ENCODE results near the gene SYNDIG1. TPM values are rescaled to one million over a fixed set of nuclear protein-coding genes. Genes with fewer than 3 reads are reported as not detected.

SYNDIG1 gene
- total RNA-seq, 1 donor: 2.2 TPM

DNA sequence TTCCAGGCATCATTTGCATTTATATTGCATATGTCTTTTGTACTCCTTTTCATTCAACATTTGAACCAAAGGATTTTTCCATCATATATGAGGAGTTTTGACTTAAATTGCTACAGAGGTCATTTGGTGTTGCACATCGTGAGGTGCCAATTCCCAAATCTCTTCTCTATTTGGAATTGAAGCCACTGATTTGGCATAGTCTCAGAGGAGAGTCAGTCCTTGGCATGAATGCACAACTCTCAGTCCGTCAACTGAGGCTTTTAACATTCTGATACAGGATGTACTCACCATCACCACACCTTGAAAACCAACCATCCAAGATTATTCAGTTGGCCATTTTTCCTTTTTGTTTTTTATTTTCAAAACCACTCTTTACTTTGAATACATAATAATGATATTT, 31.1 kb upstream of the SYNDIG1 start:
- DNase-seq (ENCODE audit: insufficient read length, low spot score, missing footprints): no peak
- Histone ChIP-seq H3K4me2 (ENCODE audit: insufficient read depth, low read length) (no peak overlapping the region), H3K27me3 (ENCODE audit: insufficient read depth, low read length) (peaks cover 2% of the 10 kb centered on the region), H3K27ac (ENCODE audit: low read depth, low read length) (no peak overlapping the region), H3K36me3 (ENCODE audit: insufficient read depth, low read length) (no peaks in the 10 kb centered on the region), H3K79me2 (ENCODE audit: insufficient read depth, low read length) (no peaks in the 10 kb centered on the region), H4K20me1 (ENCODE audit: insufficient read depth, low read length) (no peaks in the 10 kb centered on the region), H3K4me1 (ENCODE audit: insufficient read depth, low read length) (no peaks in the 10 kb centered on the region), H3K9me3 (ENCODE audit: low read depth, low read length) (no peaks in the 10 kb centered on the region), H3K4me3 (ENCODE audit: insufficient read depth, low read length) (no peak overlapping the region), H2AFZ (ENCODE audit: low read length) (no peak overlapping the region)
- TF ChIP-seq, protein P1, sequence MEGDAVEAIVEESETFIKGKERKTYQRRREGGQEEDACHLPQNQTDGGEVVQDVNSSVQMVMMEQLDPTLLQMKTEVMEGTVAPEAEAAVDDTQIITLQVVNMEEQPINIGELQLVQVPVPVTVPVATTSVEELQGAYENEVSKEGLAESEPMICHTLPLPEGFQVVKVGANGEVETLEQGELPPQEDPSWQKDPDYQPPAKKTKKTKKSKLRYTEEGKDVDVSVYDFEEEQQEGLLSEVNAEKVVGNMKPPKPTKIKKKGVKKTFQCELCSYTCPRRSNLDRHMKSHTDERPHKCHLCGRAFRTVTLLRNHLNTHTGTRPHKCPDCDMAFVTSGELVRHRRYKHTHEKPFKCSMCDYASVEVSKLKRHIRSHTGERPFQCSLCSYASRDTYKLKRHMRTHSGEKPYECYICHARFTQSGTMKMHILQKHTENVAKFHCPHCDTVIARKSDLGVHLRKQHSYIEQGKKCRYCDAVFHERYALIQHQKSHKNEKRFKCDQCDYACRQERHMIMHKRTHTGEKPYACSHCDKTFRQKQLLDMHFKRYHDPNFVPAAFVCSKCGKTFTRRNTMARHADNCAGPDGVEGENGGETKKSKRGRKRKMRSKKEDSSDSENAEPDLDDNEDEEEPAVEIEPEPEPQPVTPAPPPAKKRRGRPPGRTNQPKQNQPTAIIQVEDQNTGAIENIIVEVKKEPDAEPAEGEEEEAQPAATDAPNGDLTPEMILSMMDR (IDR thresholded peaks at IDR 0.05; ENCODE audit: extremely low read depth, low read depth, low read length): no peak

DNA sequence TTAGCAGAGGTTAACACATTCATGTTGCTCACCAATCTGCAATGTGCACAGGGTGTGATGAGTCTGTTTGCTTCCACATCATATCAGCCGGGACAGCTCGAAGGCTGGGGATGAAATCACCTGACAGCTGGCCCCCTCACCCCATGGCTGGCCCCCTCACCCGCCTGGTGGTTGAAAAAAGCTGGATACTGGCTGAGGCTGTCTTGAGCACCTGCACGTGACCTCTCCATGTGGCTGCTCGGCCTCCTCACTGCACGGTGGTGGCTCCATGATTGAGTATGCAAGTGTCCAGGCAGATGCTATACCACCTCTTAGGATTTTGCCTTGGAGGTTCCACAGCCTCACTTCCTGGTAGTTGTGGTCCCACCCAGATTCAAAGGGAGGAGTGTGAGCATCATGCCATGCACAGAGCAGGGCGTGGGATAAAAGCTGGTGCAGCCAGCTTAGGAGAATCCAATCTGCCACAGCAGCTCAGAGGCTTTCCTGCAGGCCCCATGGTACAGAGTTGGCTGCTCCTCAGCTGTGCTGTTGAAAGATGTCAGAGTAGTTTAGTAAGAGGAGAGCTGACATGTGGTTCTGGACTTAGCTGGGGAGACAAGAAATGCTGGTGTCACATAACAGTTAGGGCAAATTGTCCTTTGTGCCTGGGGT, 29.6 kb upstream of the SYNDIG1 start:
- no peak overlapping the region for H3K4me2 ChIP-seq (ENCODE audit: insufficient read depth, low read length)
- H3K9me3 ChIP-seq (ENCODE audit: low read depth, low read length): no peaks in the 10 kb centered on the region
- TF ChIP-seq, protein P1 (IDR thresholded peaks at IDR 0.05; ENCODE audit: extremely low read depth, low read depth, low read length): no peak
- H3K36me3 ChIP-seq (ENCODE audit: insufficient read depth, low read length): no peaks in the 10 kb centered on the region
- H3K27ac ChIP-seq (ENCODE audit: low read depth, low read length): no peak overlapping the region
- no peaks in the 10 kb centered on the region for H3K79me2 ChIP-seq (ENCODE audit: insufficient read depth, low read length)
- H4K20me1 ChIP-seq (ENCODE audit: insufficient read depth, low read length): no peaks in the 10 kb centered on the region
- DNase-seq (ENCODE audit: insufficient read length, low spot score, missing footprints): no peak
- H3K4me1 ChIP-seq (ENCODE audit: insufficient read depth, low read length): no peaks in the 10 kb centered on the region
- H3K27me3 ChIP-seq (ENCODE audit: insufficient read depth, low read length): peaks cover 5% of the 10 kb centered on the region
- H2AFZ ChIP-seq (ENCODE audit: low read length): no peak overlapping the region
- H3K4me3 ChIP-seq (ENCODE audit: insufficient read depth, low read length): no peak overlapping the region

DNA sequence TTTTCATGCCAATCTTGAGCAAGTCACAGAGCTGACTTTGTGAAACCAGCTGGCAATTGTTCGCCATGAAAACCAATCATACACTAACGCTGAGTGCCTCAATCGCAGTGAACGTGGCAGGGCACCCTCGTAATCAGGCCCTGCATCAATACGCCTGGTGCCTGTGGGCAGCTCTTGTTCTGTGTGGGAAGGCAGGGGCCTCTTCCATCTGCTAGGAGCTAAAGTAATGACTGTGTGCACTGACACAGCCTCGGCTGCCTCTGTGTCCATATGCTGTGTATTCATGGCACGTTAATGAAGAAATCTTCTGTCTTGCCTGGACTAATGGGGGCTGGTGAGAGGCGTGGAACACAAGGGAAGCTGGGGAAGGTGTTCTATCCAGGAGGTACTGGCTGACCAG, 27.8 kb upstream of the SYNDIG1 start:
- Histone ChIP-seq H3K4me1 (ENCODE audit: insufficient read depth, low read length) (no peaks in the 10 kb centered on the region), H3K4me3 (ENCODE audit: insufficient read depth, low read length) (no peak overlapping the region), H4K20me1 (ENCODE audit: insufficient read depth, low read length) (no peaks in the 10 kb centered on the region), H3K4me2 (ENCODE audit: insufficient read depth, low read length) (no peak overlapping the region), H3K27ac (ENCODE audit: low read depth, low read length) (no peak overlapping the region), H3K27me3 (ENCODE audit: insufficient read depth, low read length) (peaks cover 5% of the 10 kb centered on the region), H3K9me3 (ENCODE audit: low read depth, low read length) (no peaks in the 10 kb centered on the region), H2AFZ (ENCODE audit: low read length) (no peak overlapping the region), H3K36me3 (ENCODE audit: insufficient read depth, low read length) (no peaks in the 10 kb centered on the region), H3K79me2 (ENCODE audit: insufficient read depth, low read length) (no peaks in the 10 kb centered on the region)
- TF ChIP-seq, protein P1 (IDR thresholded peaks at IDR 0.05; ENCODE audit: extremely low read depth, low read depth, low read length): no peak
- no peak for DNase-seq (ENCODE audit: insufficient read length, low spot score, missing footprints)

DNA sequence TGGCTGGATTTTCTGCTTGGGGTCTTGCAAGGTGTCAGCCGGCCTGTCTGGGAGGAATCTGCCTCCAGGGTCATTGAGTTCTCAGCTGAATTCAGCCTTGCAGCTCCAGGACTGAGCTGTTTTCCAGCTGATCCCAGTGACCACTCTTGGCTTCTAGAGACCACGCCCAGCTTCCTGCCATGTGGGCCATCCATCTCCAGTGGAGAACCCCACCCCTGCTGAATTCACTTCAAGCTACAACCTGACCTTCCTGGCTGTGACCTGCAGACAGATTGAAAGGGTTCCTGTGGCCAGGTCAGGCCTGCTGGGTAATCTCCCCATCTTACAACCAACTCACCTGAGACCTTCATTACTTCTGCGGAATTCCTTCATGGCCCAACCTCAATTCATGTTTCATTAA, 26.5 kb upstream of the SYNDIG1 start:
- Histone ChIP-seq H4K20me1 (ENCODE audit: insufficient read depth, low read length) (no peaks in the 10 kb centered on the region), H3K4me2 (ENCODE audit: insufficient read depth, low read length) (no peak overlapping the region), H3K27me3 (ENCODE audit: insufficient read depth, low read length) (peaks cover 9% of the 10 kb centered on the region), H3K9me3 (ENCODE audit: low read depth, low read length) (no peaks in the 10 kb centered on the region), H3K4me1 (ENCODE audit: insufficient read depth, low read length) (no peaks in the 10 kb centered on the region), H3K36me3 (ENCODE audit: insufficient read depth, low read length) (no peaks in the 10 kb centered on the region), H2AFZ (ENCODE audit: low read length) (no peak overlapping the region), H3K79me2 (ENCODE audit: insufficient read depth, low read length) (no peaks in the 10 kb centered on the region), H3K4me3 (ENCODE audit: insufficient read depth, low read length) (no peak overlapping the region), H3K27ac (ENCODE audit: low read depth, low read length) (no peak overlapping the region)
- TF ChIP-seq, protein P1 (IDR thresholded peaks at IDR 0.05; ENCODE audit: extremely low read depth, low read depth, low read length): no peak
- DNase-seq (ENCODE audit: insufficient read length, low spot score, missing footprints): no peak
